ENCODE data around the gene POU3F1.
A peak's percentile ranks its signal among the peaks of the same experiment; 100 is the strongest.
"Not testable (repeated sequence)": the region's sequence is repeated elsewhere in the genome, so short reads cannot be mapped to it uniquely, and the experiment has no call there.

Gene POU3F1

DNA sequence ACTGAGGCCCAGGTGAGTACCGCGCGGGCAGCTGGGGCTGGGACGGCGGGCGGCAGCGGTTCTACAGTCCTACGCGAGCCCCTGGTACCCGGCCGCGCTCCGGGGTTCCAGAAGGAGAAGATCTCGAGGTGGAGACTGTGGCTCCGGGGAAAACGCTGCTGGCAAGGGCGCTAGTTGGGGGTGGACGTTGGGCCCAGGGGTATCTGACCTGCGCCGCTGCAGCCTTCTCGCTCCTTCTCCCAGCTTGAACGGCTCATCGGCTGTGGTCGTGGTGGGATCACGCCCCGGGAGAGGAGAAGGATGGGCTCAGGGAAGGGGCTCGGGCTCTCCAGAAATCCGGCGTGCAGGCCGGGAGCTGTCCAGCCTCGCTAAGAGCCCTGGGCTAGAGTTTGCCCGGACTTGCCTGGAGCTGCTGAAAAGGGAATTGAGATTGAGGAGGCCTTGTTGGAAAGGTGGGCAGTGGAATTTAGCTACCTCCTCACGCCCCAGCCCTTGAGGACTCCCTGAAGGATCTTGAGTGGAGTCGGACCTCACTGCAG, 1.1 kb upstream of the POU3F1 start:
- DNase-seq (ENCODE audit: low read depth) = no peak

DNA sequence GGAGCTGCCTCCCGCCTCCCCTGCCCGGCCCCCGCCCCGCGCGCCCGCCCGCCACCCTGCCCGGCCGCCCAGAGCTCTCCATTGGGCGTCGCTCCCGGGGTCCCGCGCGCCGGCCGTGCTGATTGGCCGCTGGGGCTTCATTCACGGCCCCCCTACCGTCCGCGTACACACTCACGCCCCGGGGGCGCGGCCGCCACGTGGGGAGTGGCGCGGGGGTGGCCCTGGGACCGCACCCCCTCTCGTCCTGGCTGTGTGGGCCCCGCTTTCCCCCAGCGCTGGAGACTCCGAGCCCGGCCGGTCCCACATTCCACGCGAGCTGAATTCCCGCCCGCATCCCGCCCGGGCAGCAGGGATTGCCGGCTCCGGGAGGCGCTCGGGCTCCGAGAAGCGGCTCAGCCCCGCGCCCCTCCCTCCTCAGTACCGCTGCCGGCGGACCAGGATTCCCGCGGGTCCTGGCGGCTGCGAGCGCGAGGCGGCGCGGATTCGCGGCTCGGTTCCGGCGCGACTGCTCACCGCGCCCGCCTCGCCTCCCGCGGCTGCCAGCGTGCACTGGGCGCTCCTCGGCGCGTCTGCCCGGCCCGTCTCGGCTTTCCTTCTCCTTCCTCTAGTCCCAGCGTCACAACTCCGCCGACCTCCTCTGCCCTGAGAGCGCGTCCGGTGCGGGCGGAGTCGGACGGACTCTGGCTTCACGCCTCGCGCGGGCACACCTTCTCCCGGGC, 450 bp upstream of the POU3F1 start:
- DNase-seq (ENCODE audit: low read depth) = peak; percentile 71

DNA sequence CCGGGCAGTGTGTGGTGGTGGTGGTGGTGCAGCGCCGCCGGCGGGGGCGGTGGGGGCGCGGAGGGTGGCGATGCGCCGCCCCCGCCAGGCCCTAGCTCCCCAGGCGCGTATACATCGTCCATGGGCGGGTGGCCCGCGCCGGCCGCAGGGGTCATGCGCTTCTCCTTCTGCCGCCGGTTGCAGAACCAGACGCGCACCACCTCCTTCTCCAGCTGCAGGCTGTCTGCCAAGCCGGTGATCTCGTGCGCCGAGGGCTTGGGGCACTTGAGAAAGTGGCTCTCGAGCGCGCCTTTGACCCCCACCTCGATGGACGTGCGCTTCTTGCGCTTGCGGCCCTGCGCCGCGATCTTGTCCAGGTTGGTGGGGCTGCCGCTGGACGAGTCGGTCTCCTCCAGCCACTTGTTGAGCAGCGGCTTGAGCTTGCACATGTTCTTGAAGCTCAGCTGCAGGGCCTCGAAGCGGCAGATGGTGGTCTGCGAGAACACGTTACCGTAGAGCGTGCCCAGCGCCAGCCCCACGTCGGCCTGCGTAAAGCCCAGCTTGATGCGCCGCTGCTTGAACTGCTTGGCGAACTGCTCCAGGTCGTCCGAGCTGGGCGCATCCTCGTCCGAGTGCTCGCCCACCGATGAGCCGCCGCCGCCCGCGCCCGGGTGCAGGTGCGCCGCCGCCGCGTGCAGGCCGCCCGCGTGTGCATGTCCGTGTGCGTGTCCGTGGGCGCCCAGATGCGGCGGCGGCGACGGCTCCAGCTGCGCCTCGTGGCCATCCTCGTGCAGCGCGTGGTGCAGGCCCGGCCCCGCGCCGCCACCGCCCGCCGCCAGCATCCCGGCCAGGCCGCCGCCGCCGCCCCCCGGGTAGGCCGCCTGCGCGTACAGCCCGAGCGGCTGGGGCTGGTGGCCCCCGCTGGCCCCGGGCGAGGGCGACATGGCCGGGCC, 926 bp downstream of the POU3F1 start:
- no peak for DNase-seq (ENCODE audit: low read depth)

DNA sequence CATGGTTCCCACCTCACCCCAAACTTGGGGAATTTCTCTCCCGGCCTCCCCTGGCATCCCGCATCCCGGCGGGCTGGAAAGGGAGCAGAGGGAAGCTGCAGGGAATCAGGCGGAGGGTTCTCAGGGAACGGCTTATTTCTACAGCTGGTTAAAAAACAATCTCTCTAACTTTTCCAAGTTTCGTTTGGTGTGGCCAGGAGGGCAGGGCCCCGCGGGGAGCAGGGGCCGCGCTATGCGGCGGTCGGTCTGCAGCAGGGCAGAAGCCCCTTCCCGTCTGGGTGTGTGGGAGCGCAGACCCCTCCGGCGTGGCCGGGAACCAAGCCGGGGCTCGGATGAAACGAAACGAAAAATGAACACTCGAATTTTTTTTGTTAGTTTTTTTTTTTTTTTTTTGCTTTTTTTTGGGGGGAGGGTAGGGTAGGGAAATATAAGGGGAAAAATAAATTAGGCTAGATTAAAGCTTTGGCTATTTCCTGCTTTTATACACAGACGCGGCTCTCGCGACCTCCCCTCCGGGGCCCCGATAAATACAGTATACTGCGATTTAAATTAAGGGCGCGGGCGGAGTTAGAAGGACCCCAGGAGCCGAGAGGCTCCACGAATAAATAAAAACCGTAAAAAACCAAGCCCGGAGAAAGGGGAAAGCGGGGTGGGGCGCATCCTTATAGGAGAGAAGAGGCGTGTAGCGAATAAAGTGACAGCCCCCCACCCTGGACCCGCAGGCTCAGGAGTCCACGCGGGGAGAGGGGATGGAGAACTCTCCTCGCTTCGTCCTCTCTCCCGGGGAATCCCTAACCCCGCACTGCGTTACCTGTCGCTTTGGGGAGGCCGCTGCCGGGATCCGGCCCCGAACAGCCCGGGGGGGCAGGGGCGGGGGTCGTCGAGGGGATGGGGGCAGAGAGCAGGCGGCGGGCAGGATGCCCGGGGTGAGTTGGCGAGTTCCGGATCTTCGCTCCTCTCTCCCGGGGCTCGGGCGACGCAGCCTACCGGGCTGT, 2.1 kb downstream of the POU3F1 start:
- DNase-seq (ENCODE audit: low read depth) = no peak

DNA sequence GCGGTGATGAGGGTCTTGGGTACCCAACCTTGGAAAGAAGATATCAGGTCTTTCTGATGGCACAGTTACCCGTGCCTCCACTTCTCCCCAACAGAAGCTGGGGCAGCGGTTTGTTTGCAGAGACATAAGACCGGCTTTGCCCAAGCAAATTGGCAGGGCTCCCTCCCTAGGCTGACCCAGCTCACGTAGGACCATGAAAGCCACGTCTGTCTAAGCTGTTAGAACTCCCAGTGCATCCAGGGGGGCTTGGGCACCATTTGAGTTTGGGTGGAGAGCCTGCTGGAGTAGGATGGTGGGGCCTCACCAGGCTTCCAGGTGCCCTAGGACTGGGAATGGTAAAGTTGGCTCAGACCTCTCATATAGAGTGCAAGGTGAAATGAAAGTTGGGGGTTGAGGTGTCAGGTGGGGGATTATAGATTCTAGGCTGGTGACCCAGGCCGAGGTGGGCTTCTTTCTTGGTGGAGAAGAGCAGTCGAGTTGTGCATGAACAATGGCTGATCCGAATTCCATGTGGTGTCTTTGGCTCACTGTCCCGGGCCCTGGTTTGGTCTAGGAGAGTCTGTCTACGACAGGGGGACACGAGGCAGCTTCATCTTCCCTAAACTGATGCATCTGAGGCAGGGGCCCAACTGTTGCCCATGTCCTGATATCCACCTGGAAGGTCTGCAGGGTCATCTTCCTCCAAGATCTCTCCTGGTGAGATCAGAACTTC, 3.4 kb downstream of the POU3F1 start:
- DNase-seq (ENCODE audit: low read depth) = no peak

DNA sequence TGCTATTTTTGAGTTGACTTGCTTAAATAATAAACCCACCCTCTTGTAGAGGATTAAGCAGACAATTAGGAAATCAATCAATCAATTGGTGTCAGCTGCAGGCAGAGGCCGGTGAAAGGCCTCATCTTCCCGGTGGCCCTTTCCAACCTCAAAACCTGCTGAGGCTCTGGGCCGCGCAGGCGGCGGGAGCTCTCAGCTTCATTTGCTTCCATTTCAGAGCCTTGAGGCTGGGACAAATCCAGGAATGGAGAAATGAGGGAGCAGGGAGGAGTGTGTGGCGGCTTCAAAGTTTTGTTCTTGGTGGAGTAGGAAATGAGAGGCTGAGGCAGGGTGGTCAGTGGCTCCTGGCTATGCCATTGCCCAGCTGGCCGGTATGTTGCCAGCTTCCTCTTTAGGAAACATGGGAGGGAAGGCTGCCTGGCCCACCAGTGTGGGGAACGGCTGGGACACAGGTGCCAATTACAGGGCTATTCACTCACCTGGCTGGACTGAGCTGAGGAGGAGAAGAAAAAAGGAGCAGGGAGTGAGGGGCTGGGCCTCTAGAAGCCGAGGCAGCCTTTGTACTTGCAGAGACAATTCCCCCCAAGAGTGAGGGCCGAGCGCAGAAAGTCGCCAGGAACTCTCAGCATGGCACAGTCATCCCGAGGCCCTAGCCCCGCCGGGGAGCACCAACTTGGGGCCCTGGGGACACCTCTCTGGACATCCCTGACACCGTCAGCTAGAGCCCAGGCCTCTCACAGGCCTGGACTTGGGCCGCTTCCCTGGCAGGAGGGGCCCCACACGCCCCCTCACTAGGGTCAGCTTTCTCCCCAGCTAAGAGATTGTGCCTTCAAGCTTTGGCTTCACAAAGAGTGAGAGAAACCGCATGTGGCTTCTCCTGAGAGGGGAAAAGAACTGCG, 4.4 kb downstream of the POU3F1 start:
- DNase-seq (ENCODE audit: low read depth) = no peak

DNA sequence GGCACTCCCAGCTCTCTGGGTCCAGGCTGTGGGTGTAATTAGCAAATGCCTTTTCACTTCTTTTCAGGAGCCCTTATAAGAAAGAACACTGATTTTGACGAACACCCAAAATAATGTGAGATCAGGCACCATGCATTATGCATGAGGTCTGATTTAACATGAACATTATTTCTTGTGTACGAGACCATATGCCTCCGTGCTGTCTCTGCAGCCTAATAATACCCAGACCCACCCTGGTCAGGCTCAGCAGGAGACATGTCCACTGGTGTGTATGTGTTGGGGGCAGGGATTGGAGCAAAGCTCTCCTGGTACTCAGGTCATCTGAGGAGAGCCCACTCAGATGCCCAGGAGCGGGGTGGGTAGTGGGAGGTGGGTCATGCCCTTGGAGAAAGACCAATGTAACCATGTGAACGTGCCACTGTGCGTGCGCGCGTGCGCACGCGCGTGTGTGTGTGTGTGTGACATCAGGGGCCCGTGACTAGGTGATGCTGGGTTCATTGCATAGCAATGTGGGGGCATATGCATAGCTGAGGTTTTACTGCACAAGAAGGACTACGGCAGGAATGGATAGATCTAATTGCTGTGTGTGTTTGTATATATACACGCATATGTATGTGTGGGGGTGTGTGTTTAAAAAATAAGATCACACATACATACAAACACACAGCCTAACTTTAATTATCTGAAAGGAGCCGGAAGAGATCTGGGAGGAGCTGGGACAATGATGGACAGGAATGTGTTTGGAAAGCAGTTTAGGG, 7.1 kb downstream of the POU3F1 start:
- DNase-seq (ENCODE audit: low read depth) = no peak

DNA sequence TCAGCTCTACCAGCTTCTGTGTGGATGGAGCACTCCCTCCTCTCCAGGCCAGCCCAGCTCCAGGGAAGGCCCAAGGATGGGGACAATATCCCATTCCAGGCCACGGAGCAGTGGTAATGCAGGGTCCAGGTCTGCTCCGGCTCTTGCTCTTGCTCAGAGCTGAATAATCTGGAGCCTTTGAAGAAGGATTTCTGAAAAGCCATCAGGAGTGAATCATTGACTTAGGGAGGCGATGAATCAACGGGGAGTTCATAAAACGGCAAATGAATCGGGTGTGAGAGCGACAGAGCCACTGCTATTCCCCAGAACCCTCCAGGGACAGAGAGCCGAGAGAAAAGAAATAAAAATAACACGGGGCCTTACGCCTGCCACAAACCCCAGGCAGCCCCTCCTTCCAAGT, 7.7 kb downstream of the POU3F1 start:
- no peak for DNase-seq (ENCODE audit: low read depth)

DNA sequence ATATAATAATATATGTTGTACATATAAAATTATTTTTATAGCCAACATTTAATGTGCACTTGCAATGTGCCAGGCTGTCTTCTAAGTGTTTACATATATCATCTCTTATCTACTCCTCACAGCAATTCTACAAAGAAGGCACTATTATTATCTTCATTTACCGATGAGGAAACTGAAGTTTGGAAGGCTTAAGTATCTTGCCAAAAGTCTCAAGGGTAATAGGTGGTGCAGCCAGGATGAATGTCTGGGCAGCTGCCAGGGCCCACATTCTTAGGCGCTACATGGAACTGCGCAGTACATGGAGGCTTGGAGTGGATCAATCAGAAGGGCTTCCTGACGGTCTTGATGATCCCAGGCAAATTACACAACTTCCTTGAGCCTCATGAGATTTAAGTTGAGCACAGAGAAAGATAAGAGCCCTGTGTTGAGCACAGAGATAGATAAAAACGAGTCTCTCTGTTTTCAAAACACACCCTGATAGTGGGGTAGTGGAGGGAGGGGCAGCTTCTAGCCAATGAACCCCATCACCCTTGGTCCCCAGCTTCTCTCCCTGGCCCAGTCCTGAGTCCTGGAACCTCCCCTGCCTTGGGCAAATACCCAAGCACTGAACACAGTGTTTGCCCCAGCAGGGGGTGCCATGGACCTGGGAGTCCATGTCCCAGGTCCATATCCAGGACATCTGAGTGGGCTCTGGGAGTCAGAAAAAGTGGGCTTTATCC, 9.2 kb downstream of the POU3F1 start:
- no peak for DNase-seq (ENCODE audit: low read depth)

DNA sequence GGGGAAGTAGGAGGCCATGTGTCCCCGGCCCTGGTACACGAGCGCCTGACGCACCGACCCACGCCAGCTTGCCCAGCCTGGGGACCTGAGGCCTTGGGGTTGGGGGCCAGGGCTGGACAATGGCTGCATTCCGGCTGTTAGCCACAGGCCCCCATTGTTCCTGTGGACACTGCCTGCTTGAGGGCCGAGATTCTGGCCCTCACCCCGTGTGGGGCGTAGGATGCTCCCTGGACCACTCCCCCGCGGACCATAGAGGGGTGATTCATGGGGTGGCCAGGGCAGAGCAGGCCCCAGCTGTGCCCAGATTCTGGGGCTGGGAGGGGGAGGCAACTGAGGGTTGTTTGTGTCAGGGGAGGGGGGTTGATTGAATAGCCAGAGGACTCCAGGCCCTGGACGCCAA, 11.7 kb downstream of the POU3F1 start:
- no peak for DNase-seq (ENCODE audit: low read depth)

DNA sequence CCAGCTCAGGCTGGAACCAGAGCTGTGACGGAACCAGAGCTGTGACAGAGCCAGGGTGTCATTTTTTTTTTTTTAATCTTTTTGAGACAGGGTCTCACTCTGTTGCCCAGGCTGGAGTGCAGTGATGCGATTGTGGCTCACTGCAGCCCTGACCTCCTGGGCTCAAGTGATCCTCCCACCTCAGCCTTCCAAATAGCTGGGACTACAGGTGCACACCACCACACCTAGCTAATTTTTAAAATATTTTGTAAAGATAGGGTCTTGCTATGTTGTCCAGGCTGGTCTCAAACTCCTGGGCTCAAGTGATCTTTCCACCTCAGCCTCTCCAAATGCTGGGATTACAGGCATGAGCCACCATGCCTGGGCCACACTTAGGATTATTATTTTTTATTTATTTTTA, 13.6 kb downstream of the POU3F1 start:
- not testable (repeated sequence) for DNase-seq (ENCODE audit: low read depth)

DNA sequence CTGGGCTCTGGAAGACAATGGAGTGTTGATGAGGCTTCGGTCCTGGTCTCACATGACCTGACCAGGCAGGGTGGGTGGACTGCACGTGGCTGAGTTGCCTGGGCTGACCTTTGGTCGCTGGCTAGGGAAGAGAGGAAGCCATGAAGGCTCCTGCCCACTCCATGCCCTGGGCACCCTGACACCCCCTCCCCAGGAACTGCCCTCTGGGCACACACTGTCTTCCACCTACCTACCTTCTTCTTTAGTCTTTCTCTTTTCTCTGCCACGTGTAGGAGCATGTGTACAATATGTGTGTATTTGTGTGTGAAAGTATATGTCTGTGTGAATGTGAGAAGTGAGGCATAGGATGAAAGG, 15.1 kb downstream of the POU3F1 start:
- no peak for DNase-seq (ENCODE audit: low read depth)

DNA sequence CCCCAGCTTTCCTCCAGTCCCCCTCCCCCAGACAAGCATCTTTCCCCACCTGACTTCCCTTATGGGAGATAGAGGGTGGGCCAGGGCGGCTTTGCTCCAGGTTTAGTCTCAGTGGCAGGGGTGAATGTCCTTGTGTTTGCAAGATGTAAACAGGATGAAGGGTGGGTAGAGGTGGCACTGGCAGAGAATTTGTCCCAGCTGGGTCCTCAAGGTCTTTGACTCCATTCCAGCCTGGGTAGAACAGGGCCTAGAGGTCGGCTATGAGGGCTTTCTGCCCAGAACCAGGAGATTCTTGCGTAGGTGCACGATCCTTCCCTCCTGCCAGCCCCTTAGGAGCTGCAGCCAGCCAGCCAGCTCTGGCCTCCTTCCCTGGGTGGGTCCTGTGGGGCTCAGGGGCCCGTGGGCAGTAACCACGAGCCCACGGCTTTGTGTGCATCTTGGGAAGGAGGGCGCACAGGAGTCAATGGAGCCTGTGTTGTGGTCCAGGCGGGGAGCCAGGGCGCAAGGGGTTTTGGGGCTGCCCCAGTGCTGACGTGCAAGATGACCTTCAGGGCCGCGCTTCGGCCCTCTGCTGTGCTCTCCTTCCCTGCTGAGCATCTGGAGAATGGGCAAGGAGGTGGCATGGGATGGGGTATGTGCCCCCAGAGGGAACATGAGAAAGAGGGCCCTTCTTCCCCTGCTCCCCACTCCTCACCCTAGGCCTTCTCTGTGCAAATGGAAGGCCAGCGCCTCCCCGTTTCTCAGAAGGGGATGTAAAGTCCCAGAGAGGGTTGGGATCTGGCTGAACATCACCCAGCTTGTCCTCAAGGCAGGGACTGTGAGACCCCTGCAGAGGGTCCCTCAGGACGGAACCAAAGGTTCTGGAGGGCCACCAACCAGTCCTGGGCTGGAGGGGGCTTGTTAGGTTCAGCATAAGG, 15.7 kb downstream of the POU3F1 start:
- DNase-seq (ENCODE audit: low read depth) = no peak

DNA sequence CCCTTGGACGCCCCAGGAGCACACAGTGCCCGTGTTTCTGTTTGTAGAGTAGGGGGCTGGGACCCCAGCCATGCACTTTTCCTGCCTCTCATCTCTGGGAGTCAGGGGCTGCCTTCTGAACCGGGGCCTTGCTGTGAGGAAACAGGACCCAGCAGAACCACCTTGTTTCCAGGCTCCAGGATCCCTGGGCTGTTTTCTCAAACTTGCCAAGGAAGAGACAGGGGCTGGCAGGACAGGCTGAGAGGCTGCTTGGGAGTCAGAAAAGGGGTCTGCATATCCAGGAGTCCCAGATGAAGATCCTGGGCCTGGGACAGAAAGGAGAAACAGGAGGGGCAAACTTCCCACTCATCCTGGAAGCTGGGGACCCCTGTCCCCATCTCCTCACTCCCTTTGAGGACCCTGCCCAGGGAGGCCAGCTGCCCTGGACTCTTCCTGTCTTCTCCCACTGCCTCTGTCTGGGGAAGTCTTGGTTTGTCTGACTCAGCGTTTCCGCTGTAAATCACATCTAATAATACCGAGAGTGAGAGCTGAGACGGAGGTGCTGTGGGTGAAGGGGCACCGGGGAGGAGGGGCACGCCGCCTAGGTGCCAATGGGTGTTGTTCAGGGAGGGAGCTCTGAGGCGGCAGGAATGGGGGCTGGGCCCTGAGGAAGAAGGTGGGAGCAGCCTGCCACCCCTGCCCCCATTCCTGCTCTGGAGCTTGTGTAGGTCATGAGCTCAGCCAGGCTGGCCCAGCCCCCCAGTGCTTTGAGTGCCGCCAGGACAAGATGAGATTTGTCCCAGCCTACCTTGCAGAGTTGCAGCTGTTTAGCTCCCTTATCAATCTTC, 16.7 kb downstream of the POU3F1 start:
- DNase-seq (ENCODE audit: low read depth) = peak; percentile 52

DNA sequence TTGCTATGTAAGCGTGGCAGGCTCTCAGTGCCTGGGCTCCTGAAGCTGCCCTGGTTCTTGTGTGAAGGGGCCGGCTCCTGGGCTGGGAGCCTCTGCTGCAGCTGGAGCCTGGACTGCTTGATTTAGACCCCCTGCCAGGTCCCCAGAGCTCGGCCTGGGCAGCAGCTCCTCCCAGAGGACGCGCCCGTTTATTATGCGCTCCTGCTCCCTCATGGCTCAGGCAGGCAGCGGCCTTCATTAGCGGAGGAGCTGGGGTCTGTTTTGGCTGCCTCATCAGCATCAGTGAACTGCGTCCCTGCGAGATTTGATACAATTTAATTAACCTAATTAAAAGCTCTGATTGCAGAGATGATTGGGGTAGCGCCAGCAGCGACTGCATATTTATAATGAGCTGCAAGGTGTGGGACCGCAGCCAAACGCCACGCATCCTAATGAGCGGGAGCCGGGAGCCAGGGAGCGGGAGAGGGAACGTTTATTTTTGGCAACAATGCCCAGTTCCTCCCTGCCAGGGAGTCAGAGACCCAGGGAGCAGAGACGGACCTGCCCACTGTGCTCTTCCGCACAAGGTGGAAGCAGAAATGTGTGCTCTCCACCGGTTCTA, 17.4 kb downstream of the POU3F1 start:
- no peak for DNase-seq (ENCODE audit: low read depth)

DNA sequence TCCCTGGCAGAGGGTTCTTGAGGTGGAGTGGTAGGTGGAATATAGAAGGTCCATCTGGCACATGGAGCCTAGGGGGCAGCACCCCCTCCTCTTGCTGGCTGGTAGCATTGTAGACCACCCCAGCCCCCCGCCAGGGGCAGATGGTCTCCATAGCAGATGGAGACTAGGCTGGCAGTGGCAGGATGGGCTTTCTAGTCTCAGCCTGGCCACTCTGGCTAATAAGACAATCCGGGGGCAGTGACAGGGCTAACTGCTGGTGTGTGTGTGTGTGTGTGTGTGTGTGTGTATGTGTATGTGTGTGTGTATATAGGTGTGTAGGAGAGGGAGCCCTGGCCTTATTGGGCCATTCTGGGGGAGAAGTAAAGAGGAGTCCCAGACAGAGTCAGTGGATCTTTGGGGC, 17.9 kb downstream of the POU3F1 start:
- DNase-seq (ENCODE audit: low read depth) = no peak

All from stimulated activated CD4-positive, alpha-beta T cell treated with anti-CD3 and anti-CD28 coated beads, Interleukin-2, amount 100 ng/mL, for 4 hours (primary cell).